Measurements from ENCODE around the gene FAAP20.

The FAAP20 gene

DNA sequence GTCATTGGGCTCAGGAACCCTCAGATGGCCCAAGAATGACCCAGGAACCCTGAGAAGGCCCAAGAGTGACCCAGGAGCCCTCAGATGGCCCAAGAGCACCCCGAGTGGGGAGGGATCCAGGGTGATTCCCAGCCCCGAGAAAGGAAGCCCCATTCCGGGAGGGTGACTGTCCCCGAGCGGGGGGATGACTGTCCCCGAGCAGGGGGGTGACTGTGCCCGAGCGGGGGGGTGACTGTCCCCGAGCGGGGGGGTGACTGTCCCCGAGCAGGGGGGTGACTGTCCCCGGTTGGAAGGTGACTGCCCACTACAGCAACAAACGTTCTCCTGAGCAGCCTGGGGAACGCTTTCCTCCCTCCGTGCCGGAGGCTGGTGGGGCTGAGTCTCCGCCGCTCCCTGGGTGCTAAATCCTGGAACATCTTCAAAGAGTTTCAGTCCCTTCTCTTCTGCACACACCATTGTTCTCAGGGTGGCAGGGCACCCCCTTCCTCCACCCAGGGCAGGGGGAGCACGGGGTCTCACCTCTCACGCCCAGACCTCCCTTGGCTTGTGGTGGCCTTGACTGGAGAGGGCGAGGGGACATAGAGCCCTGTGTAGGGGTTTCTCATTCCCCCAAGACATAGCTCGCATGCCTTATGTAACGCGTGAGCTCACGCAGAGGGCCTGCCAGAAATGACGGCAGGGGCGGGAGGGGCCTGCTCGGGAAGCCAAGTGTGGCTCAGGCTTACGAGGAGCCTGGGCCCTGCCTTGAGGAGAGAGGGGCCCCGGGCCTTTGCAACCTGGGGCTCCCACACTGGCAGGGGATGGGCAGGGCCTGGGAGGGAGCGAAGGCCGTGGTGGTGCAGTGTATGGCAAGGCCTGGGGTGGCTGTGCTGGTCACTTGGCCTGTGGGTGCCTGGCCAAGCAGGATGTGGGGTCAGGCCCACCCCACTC lies 19.3 kb upstream of the FAAP20 start:
- TF ChIP-seq, protein P1, sequence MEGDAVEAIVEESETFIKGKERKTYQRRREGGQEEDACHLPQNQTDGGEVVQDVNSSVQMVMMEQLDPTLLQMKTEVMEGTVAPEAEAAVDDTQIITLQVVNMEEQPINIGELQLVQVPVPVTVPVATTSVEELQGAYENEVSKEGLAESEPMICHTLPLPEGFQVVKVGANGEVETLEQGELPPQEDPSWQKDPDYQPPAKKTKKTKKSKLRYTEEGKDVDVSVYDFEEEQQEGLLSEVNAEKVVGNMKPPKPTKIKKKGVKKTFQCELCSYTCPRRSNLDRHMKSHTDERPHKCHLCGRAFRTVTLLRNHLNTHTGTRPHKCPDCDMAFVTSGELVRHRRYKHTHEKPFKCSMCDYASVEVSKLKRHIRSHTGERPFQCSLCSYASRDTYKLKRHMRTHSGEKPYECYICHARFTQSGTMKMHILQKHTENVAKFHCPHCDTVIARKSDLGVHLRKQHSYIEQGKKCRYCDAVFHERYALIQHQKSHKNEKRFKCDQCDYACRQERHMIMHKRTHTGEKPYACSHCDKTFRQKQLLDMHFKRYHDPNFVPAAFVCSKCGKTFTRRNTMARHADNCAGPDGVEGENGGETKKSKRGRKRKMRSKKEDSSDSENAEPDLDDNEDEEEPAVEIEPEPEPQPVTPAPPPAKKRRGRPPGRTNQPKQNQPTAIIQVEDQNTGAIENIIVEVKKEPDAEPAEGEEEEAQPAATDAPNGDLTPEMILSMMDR (IDR thresholded peaks at IDR 0.05; ENCODE audit: low read depth, low read length) = no peak
- DNase-seq = no peak
- H3K4me1 ChIP-seq = peaks cover 12% of the 10 kb centered on the region
- no peak overlapping the region for H3K4me3 ChIP-seq (ENCODE audit: low read depth, low read length)
- H3K27me3 ChIP-seq = no peaks in the 10 kb centered on the region
- no peaks in the 10 kb centered on the region for H3K36me3 ChIP-seq
- H3K9me3 ChIP-seq = no peaks in the 10 kb centered on the region

DNA sequence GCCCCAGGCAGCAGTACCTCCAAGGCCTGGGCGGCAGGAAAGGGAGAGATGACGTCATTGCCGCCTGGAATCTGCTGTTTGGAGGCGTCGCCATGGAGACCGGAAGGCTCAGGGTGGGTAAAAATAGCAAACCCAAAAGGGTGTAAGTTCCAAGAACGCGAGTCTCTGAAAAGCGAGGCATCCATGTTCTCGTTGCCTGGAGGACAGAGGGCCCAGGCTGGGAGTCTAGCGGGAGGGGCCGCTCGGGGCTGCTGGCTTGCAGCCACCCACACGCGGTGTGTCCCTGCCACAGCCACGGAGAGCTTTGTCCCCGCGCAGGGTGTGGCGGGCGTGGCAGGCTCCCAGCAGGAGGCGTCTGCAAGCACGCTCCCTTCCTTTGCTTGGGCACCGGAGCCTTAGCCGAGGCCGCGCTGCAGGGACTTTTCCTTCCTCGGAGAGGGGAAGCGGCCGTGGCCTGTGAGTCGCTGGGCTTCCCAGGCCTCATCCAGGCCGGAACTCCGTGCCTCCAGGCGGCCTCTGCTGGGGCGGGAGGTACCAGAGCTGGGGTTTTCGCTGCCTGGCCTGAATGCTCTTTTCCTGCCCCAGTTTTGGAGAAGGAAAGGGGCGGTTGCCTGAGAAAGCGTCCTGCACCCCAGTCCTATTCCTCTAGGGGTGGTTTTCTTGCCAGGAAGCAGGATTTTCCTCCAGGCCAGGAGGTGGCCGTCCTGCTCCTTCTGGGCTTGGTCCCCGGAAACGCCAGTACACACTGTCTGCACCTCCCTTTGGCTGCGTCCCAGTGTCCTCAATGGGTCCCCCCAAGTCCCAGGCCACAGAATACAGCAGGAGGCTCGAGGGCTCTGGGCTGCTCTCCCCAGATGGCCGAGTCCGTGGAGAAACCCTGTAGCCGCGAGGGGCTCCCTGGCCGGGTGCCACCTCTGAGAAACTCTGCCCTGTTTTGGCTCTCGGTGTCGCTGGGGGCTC lies 18.2 kb upstream of the FAAP20 start:
- peak overlapping the region; percentile 52 for H3K4me3 ChIP-seq (ENCODE audit: low read depth, low read length)
- DNase-seq = peak; percentile 83
- peaks cover 12% of the 10 kb centered on the region for H3K4me1 ChIP-seq
- no peaks in the 10 kb centered on the region for H3K27me3 ChIP-seq
- no peaks in the 10 kb centered on the region for H3K9me3 ChIP-seq
- no peaks in the 10 kb centered on the region for H3K36me3 ChIP-seq
- TF ChIP-seq, protein P1 (IDR thresholded peaks at IDR 0.05; ENCODE audit: low read depth, low read length) = peak; percentile 38

DNA sequence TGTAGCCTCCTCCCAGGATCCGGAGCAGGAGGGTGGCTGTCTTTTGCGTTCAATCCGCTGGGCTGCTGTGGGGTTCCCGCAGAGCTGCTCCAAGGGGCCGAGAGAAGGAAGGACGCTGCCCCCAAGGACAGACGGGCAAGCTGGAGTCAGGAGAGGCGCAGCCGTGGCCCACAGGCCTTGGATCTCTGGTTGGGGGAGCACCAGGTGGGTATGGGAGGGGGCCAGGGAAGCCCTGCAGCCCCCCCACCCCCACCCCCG lies 17.6 kb upstream of the FAAP20 start:
- DNase-seq = no peak
- Histone ChIP-seq H3K36me3 (no peaks in the 10 kb centered on the region), H3K4me3 (ENCODE audit: low read depth, low read length) (no peak overlapping the region; the same call in 1 of the 2 replicates), H3K9me3 (no peaks in the 10 kb centered on the region), H3K27me3 (no peaks in the 10 kb centered on the region), H3K4me1 (peaks cover 12% of the 10 kb centered on the region)
- TF ChIP-seq, protein P1 (IDR thresholded peaks at IDR 0.05; ENCODE audit: low read depth, low read length) = no peak

DNA sequence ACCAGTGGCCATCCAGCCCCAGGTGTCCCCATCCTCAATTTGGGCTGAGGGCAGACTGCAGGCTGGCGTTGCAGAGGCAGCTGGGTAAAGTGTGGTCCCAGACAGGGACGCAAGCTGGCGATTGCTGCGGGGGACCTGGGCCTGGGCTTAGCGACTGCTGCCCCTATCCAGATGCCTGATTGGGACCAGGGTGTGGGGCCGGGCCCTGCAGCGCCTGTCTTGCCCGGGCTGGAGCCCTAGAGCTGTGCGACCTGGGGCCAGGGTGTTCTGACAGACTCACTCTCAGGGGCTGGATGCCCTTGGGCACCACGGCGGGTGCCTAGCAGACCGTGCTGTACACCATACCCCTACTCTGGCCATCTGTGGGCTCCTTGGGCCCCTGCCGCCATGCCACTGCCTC lies 16.2 kb upstream of the FAAP20 start:
- H3K4me1 ChIP-seq = peaks cover 12% of the 10 kb centered on the region
- no peak overlapping the region for H3K4me3 ChIP-seq (ENCODE audit: low read depth, low read length)
- no peaks in the 10 kb centered on the region for H3K36me3 ChIP-seq
- no peaks in the 10 kb centered on the region for H3K27me3 ChIP-seq
- TF ChIP-seq, protein P1 (IDR thresholded peaks at IDR 0.05; ENCODE audit: low read depth, low read length) = no peak
- DNase-seq = no peak
- H3K9me3 ChIP-seq = no peaks in the 10 kb centered on the region

DNA sequence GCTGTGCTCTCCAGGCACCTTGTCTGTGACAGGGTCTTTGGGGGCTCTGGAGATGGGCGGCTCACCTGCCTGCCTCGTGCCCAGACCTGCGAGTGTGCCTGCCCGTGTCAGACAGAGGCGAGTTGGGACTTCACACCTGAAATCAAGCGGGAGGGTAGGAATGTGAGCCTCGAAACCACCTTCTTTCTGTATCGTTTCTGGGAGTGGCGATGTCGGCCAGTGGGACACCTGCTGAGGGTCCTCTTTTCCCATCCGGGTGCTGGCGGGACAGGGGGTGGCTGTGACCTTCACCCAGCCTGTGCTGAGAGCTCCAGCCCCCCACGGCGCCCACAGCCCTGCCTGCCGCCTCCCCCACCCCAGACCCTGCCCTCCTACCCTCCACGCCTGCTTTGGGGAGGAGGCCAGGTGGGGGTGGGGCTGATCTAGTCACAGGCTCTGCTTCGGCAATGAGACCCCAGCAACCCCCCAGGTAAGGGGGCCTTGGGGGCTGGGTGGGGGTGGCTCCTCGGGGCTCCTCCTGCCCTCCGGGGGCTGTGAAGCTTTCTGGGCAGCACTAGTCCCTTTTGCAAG lies 15.6 kb upstream of the FAAP20 start:
- H3K4me1 ChIP-seq = peaks cover 12% of the 10 kb centered on the region
- H3K4me3 ChIP-seq (ENCODE audit: low read depth, low read length) = no peak overlapping the region
- H3K9me3 ChIP-seq = no peaks in the 10 kb centered on the region
- TF ChIP-seq, protein P1 (IDR thresholded peaks at IDR 0.05; ENCODE audit: low read depth, low read length) = no peak
- DNase-seq = no peak
- no peaks in the 10 kb centered on the region for H3K36me3 ChIP-seq
- no peaks in the 10 kb centered on the region for H3K27me3 ChIP-seq
